NOMO-1 treated with DMSO at 0.1 percent for 48 hours (cell line): ENCODE data around the gene SUPT3H.

ENCODE experiments used
- DNase-seq: peaks from one replicate; lab custom pipeline; 2025; ENCODE audit not compliant: unreplicated experiment; lab: John Stamatoyannopoulos, UW

The SUPT3H gene

GRCh38 chr6:45394586-45395095 is 16.9 kb upstream of the SUPT3H start:
- DNase-seq: no peak

DNA sequence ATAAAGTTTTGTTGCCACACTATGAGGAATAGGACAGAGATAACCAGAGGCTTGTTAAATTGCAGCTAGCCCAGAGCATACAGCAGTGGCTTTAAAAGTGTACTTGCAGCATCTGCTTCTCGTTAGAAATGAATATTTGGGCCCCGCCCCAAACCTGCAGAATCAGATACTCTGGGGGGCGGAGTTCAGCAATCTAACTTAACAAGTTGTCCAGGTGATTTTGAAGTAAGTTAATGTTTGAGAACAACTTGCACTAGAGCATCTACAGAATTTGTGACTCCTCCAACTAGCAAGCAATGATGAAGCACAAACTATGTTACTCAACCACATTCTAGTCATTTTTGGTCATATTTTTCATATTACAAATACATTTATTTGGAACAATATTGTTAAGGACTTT is 10.6 kb upstream of the SUPT3H start:
- DNase-seq: no peak

- DNase-seq: no peak
These were observed 9.5 kb upstream of the SUPT3H start for GRCh38 chr6:45387236-45387635.

DNA sequence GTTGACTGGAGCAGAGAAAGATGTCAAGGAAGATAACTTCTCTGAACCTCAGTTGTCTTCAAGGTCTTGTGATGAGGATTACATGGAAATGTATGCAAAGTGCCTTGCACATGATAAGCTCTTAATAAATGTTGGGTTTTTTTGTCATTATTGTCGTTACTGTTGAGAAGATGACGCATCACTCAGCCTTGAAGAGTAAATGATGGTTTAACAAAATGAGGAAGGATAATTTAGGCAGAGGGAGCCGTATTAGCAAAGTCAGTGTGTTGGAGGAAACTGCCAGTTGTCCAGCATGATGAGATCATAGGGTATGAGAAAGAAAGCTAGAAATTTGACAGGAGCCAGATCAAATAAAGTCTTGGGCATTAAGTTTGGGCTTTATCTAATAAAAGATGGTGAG is 8.8 kb upstream of the SUPT3H start:
- DNase-seq: peak; percentile 61

DNA sequence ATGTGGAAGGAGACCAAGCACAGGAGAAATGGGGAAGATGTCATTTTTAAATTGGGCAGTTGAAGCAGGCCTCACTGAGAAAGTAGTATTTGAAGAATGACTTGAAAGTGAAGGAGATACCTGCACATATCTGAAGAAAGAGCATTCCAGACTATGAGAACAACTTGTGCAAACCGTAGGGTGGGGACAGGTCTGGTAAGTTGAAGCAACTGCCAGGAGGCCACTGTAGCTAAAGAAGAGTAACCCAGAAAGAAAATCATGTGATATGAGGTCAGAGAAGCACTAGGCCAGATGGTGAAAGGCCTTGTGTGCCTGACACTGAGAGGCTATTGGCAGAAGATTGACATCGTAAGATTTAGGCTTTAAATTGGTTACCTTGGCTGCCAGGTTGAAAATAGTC is 4.7 kb upstream of the SUPT3H start:
- no peak for DNase-seq

- peak; percentile 51 for DNase-seq
These were observed 696 bp upstream of the SUPT3H start for GRCh38 chr6:45378334-45378926.

DNA sequence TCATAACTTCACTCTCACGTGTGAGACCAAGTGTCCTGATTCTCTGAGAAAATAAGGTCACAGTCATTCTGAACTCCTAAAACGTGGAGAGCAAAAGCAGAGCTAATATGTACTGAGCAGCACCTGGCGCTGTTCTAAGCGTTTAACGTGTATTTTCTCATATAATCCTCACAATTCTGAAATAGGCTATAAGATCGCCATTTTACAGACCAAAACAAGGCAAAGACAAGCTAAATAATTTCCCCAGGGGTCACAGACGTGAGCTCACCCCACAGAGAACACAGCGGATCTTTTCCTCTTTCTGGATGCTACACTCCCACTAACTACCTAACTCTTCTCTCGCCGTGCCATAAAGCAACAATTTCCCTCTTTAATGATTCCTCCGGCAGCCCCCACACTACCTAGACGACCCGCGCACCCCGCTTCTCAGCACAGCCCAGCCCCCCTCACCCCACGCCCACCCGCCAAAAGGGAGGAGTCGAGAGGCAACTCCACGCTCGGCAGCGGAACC is 636 bp downstream of the SUPT3H start:
- DNase-seq: peak; percentile 62

GRCh38 chr6:45376310-45377042 is 1.3 kb downstream of the SUPT3H start:
- DNase-seq: no peak

DNA sequence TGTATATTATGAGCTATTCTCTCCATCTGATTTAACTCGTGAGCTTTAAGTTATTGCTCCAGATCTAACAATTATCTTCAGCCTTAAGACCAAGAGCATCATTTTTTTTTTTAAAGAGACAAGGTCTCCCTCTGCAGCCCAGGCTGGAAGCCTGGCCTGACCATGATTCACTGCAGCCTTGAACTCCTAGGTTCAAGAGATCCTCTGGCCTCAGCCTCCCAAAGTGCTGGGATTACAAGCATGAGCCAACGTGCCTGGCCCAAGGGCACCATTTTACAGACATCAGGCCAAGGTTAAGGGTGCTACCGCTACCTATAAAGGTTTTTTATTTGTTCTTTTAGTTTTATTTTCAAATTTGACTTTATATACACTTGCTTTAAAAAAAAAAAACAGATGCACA is 2.3 kb downstream of the SUPT3H start:
- DNase-seq: no peak

GRCh38 chr6:45371924-45372573 is 5.7 kb downstream of the SUPT3H start:
- DNase-seq: no peak

DNA sequence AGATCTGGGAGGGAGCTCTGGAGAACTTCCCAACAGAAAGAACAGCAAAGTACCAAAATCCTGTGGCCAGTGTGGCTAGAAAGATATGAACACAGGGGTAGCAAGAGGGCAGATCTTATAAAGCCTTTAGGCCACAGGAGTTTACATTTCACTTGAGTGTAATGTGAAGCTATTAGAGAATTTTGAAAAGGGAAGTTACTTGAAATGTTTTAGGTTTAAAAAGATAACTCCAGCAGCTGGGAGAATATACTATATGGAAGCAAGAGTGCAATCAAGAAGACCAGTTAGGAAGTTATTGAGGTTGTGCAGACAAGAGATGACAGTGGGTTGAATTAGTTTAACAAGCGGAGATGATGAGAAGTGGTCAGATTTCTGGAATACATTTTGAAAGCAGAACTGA is 7.9 kb downstream of the SUPT3H start:
- no peak for DNase-seq

- no peak for DNase-seq
These were observed 9.7 kb downstream of the SUPT3H start for GRCh38 chr6:45367999-45368398.

DNA sequence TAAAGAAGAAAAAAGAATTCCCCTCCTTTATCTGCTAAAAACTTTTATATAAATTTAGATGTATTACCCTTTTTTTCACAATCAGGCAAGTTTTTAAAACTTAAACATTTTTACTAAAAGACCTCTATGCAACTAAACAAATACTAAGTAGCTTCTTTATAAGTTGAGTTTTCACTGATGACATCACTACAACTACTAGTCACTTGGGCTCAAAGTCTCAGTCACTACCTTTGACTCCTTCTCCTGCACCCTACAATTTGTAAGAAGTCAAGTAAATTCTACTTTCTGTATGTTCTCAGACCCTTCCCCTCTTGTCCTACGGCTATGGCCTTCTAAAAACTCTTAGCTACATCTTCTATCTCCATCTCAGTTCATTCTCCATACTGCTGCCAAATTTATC is 11.2 kb downstream of the SUPT3H start:
- no peak for DNase-seq

- peak; percentile 43 for DNase-seq
These were observed 12.7 kb downstream of the SUPT3H start for GRCh38 chr6:45365036-45365435.

DNA sequence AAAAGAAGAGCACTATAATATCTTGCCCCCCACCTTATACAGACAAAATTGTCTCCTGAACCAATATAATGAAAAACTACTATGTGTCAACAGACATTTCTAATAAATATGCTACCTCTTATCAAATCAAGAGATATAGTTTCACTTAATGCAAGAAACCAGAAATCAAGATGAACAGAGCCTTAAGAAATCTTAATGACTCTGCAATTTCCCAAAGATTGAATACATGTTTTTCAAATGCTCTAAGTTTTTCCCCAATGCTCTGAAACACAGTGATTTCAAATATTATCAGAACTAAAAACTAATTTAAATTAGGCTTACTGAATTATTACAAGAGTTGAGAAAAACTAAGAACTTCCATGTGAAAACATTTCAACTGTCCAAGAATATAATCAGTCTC is 13.3 kb downstream of the SUPT3H start:
- no peak for DNase-seq

DNA sequence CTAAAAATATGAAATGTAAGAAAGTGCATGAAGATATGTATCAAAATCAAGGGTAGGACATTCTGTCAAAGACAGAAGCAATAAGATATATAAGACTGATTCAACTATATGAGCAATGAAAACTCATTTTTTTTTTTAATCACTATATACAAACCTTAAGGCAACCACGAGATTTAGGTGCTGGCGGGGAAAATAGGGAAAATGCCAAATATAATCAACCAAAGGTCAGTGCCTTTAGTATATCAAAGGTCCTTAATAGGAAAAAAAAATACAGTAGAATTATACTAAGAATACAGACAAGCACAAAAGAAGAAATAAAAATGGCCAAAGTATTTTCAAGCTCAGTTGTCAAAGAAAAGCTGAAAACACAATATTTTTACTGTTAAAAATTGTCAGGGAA is 24.1 kb downstream of the SUPT3H start:
- no peak for DNase-seq

- DNase-seq: no peak
These were observed 26.1 kb downstream of the SUPT3H start for GRCh38 chr6:45351667-45352066.

GRCh38 chr6:45351076-45351475 is 26.7 kb downstream of the SUPT3H start:
- DNase-seq: no peak

DNA sequence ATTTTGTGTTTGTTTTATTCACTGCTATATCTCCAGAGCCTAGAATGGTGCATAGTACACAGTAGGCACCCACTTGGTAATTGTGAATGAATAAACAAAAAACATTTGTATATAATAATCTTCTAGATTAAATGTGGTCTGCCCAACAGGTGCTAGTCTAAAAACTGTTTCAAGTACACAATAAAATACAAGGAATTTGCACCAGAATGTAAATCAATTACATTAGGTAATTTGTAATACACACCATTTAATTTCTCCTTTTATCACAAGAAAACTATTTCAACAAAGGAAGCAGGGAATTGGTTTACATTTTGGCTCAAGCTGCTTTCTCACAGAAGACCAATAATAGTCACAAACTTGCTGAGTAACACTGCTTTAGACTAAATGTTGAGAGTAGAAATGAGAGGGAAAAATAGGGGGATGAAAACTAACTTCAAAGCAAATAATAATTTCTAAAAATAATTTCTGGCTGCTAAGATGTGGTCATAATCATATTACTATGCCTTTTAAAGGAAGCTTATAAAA is 27.5 kb downstream of the SUPT3H start:
- DNase-seq: no peak

DNA sequence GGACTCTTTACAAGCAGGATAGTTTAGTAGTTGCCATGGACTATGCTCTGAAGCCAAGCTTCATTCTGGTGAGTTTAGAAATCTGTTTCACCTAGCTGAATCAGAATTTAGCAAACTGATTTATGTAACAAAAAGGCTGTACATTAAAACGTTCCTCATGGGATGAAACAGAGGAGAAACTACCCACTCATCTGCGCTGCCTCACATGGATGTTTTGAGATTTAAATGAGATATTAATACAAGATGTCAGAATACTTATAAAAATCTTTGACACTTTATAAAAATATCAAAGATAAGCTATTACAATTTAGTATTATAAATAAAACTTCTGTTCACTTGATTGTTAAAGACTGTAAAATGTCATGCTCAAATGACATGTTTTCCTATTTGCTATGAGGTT is 32.8 kb downstream of the SUPT3H start:
- no peak for DNase-seq

DNA sequence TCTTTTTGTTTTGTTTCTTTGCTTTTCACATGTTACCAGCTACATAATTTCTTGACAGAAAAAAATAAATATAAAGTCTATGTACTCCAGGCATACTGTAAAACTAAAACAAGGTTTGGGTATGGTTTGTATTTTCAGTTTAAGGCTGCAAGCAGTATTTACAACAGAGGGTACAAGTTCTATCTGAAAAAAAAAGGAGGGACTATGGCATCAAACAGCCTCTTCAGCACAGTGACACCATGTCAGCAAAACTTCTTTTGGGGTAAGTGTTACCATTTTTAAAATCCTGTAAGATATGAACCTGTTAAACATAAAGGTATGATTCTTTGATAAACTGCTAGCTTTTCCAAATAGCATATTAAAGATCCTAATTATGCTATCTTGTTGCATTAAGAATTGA is 49.2 kb downstream of the SUPT3H start:
- DNase-seq: no peak
